Hematopoietic multipotent progenitor cell treated with erythropoietin and hydrocortisone succinate and interleukin-3 and kit ligand, for 15 days (in vitro differentiated cells): ENCODE measurements around the gene GPC4.

Experiments used
- DNase-seq: peaks from one replicate; pipeline ENCODE4 v3.0.0-alpha.2; 2015; ENCODE audit warnings: low spot score

GPC4 gene

DNA sequence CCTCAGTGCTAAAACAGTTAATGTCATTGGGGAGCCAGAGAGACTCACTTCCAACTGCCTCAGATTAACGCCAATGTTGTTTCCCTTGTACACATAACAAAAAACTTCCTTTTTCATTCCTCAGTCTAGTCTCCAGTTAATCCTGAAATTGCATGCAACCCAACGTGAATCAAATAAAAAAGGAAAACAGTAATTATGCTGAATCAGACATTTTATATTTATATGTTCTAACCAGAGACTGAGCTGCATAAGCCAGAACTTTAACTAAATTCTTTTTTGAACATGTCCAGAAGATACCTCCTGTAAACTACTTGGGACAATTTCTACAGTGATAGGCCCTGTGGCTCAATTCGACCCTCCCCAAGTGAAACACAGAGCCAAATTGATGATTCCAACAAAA, 4.7 kb downstream of the GPC4 start:
- DNase-seq, result no peak

- no peak for DNase-seq
Observed at GRCh38 chrX:133405498-133406185, 9.6 kb downstream of the GPC4 start.

GRCh38 chrX:133403984-133404383, 11.3 kb downstream of the GPC4 start:
- no peak for DNase-seq

- DNase-seq, result no peak
Observed at GRCh38 chrX:133402830-133403625, 12.3 kb downstream of the GPC4 start.

DNA sequence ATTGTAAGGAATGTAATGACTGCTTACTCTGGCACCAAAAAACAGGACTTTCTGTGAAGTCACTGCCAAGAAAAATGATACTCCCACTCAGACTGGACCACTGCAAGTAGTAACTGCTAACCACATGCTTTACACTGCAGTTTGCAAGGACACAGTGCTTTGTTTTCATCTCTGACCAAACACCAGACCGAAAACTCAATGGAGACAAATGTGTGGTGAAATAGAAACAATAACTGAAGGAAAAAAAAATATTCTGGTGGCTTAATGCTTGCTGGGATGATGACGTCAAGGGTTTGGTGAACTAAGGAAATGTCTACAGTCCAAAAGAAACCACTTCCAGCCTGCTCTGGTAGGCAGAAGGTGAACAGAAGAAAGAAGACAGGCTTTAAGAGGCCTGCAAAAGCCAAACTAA, 13.2 kb downstream of the GPC4 start:
- no peak for DNase-seq

DNA sequence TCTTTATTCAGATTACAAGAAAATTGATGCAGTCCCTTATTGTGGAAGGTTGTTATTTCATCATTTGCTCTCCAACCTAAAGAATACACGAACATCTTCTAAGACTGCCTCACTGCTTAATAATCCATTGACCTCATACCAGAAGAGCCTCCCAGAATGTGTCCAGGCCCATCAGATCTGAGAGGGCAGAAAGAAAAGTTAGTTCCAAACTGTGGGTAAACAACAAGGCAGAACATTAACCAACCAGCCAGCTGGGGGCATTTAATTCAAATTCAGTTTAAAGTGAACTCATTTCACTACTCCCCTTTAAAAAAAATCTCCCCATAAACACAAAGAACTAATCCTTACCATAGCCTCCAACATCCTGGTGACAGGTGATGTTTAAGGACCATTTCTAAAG, 13.8 kb downstream of the GPC4 start:
- no peak for DNase-seq

GRCh38 chrX:133399411-133399810, 15.9 kb downstream of the GPC4 start:
- DNase-seq, result no peak

DNA sequence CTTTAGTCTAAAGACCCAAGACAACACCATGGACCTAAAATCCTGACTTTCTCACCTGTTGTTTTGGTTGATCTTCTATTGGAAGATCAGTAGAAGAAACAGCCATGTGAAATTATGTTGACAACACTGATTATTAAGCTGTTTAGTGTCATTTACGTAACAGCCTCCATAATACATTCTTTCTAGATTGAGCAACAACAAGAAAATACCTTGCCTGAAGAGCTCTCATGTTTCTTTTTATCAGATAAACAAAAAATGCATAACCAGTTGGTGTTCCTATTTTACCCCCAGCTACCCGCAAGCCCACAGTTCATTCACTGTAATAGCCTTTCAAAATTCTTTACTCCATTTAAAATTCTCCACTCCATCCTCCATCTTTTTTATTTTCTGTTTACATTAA, 20.5 kb downstream of the GPC4 start:
- no peak for DNase-seq

DNA sequence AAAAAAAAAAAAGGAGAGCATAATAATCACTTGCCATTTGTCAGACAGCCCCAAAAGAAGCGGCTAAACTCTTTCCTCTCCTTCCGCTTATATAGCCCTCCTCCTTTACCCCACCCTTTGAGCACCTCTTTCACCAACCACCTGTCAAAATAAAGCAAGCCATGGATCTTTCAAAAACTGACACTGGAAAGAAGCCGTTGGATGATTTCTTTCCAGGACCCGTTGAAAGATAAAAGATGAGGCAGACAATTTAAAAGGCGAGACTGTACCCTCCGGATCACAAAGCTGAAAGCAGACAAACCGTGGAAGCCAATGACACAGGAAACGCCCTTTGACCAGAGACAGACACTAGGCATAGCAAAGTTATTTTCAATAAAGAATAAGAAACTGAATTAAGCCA, 22.6 kb downstream of the GPC4 start:
- no peak for DNase-seq

- no peak for DNase-seq
Observed at GRCh38 chrX:133391111-133391510, 24.2 kb downstream of the GPC4 start.

GRCh38 chrX:133390676-133391075, 24.6 kb downstream of the GPC4 start:
- no peak for DNase-seq

- DNase-seq, result no peak
Observed at GRCh38 chrX:133389975-133390374, 25.3 kb downstream of the GPC4 start.

- DNase-seq, result no peak
Observed at GRCh38 chrX:133384454-133384853, 30.8 kb downstream of the GPC4 start.

DNA sequence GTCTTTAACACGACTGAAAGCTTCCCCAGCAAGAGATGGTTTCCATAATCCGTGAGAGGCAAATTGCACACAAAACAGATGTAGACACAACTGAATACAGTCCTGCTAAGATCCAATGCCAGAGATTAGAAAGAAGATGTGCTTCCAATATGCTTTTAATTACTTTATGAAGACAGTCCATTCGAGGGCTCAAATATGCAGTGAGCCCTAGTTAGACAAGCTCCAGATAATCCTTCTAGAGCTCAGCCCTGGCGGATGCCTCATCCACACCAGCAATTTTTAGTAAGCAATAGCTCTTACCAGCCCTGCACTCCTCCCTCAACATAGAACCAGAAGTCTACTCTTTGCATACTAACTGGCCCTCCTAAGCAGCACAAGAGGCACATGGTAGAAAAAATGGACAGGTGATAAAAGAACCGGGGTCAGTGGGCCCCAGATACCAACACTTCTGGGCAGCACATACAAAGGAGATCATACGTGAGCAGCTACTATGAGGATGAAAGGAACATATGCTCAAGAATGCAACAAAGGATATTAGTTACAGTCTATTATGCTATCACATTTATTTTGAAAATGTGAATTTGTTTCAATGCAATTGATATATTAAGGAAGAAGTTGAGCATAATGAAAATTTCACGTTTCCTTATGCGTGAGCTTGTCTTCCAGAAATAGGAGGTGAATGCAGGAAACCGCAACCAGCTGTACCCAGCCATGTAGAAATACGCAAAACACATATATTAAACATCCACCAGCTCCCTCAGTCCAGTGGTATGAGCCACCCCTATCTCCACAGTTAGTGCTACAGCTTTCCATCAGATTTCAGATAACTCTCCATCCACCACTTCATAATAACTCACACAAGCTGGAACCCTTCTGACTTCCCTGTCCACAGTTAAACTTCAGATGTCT, 34.3 kb downstream of the GPC4 start:
- no peak for DNase-seq

- DNase-seq, result no peak
Observed at GRCh38 chrX:133376422-133376821, 38.9 kb downstream of the GPC4 start.

DNA sequence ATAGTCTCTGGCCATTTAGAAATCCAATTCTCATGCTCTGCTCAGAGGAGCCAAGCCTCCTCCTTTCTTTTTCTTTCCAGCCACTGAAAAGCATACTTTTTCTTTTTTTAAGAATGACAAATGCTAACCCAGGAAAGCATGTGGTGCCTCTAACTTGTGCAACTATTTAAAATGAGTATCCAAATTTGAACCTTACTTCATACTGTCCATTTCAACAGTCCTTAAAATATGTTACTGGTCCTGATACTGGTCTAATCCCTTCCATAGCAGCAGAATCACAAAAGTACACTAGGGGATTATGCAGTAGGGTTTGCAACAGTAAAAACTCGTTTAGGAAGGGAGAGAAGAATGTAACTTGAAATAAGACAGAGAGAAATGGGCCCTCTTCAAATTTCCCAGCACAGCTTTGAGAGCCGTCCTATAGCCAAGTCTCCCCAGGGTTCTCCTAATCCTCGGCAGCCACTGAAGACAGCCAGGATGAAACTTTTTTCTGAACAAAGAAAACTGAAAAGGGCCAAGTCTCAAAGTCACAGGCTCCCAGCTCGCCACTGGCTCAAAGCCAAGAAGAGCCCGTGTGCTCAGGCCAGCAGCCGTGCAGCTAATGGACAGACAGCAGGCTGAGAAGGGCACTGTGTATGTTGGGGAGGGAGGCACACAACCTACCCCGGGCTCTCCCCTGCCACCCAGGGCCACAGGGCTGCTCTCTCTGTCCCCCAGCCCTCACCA, 39.5 kb downstream of the GPC4 start:
- DNase-seq, result no peak

- no peak for DNase-seq
Observed at GRCh38 chrX:133374874-133375387, 40.4 kb downstream of the GPC4 start.

DNA sequence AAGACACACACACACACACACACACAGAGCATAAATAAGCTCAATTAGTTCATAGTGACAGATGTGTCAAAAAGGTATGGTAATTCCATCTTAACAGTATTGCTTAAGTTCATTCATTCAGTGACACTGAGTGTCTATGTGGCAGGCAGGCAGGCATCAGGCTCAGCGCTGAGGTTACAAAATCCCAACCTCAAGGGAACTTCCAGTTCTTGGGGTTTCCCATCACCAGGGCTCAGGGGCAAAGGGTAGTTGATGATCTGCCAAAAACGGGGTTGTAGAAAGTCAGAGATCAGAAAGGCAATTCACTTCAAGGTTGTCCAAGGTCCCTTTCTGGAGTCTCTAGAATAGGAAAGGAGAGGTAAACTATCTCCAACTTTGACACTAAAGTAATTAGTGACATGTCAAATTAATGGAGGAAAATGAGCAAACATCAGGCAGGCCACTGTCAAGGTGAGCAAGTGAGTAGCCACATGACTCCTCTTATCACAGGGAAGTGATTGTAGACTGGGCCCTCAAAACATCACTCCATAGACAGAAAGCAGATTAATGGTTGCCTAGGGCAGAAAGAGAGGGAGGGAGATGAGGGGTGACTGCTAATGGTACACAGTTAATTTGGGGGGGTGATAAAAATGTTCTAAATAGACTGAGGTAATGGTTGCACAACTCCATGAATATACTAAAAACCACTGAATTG, 41.8 kb downstream of the GPC4 start:
- no peak for DNase-seq

GRCh38 chrX:133370696-133371275, 44.5 kb downstream of the GPC4 start:
- DNase-seq, result no peak

- DNase-seq, result no peak
Observed at GRCh38 chrX:133369065-133369464, 46.2 kb downstream of the GPC4 start.

- no peak for DNase-seq
Observed at GRCh38 chrX:133366735-133367134, 48.6 kb downstream of the GPC4 start.
